Osteocyte (in vitro differentiated cells): ENCODE data around the gene GALNT9. TPM values are rescaled to one million over a fixed set of nuclear protein-coding genes. Genes with fewer than 3 reads are reported as not detected.
"Not testable (repeated sequence)": the region's sequence is repeated elsewhere in the genome, so short reads cannot be mapped to it uniquely, and the experiment has no call there.

Source experiments
- DNase-seq: peaks from one replicate; pipeline ENCODE4 v3.0.0; 2021; ENCODE audit warnings: mixed read lengths; ENCODE audit not compliant: unreplicated experiment; ENCODE audit errors: extremely low spot score
- H3K27ac Mint-ChIP-seq: one replicate; pipeline ENCODE4 v1.8.0; 2021; ENCODE audit warnings: mild to moderate bottlenecking, mixed read lengths; ENCODE audit not compliant: unreplicated experiment
- H3K27me3 Mint-ChIP-seq: one replicate; pipeline ENCODE4 v1.8.0; 2021; ENCODE audit warnings: mixed read lengths; ENCODE audit not compliant: unreplicated experiment
- H3K36me3 Mint-ChIP-seq: one replicate; pipeline ENCODE4 v1.8.0; 2021; ENCODE audit warnings: mixed read lengths; ENCODE audit not compliant: unreplicated experiment
- H3K4me1 Mint-ChIP-seq: one replicate; pipeline ENCODE4 v1.8.0; 2021; ENCODE audit warnings: mixed read lengths; ENCODE audit not compliant: unreplicated experiment
- H3K4me3 Mint-ChIP-seq: one replicate; pipeline ENCODE4 v1.8.0; 2021; ENCODE audit warnings: mild to moderate bottlenecking, moderate library complexity, mixed read lengths; ENCODE audit not compliant: unreplicated experiment
- H3K9me3 Mint-ChIP-seq: one replicate; pipeline ENCODE4 v1.8.0; 2021; ENCODE audit warnings: mixed read lengths; ENCODE audit not compliant: unreplicated experiment
- CTCF ChIP-seq: fragments of 200-600 bp; sonication (generic); IDR thresholded peaks from 2 replicates; pipeline ENCODE4 v1.5.0; 2021; ENCODE audit warnings: antibody characterized with exemption, mild to moderate bottlenecking, moderate library complexity
- total RNA-seq: library from RNA; stranded (reverse); gene quantifications from 2 replicates; pipeline ENCODE4 v1.2.1, GENCODE V29; 2021

The GALNT9 gene
- total RNA-seq, 1 donor from 2014 or later = not detected

GRCh38 chr12:132305560-132305966, 23.8 kb downstream of the GALNT9 start:
- Mint-ChIP-seq H3K27me3 (peaks cover 8% of the 10 kb centered on the region), H3K9me3 (no peaks in the 10 kb centered on the region), H3K27ac (no peak overlapping the region), H3K36me3 (no peaks in the 10 kb centered on the region), H3K4me1 (no peaks in the 10 kb centered on the region), H3K4me3 (no peak overlapping the region)
- no peak for DNase-seq
- TF ChIP-seq CTCF = no peak

- not testable (repeated sequence) for H3K4me1 Mint-ChIP-seq, H3K27ac Mint-ChIP-seq, H3K9me3 Mint-ChIP-seq, DNase-seq, H3K4me3 Mint-ChIP-seq, H3K36me3 Mint-ChIP-seq, H3K27me3 Mint-ChIP-seq
These were observed 24.5 kb downstream of the GALNT9 start for GRCh38 chr12:132304866-132305265.

GRCh38 chr12:132303853-132304373, 25.5 kb downstream of the GALNT9 start:
- not testable (repeated sequence) for H3K27me3 Mint-ChIP-seq, DNase-seq, H3K9me3 Mint-ChIP-seq, H3K4me3 Mint-ChIP-seq, H3K36me3 Mint-ChIP-seq, H3K27ac Mint-ChIP-seq, H3K4me1 Mint-ChIP-seq

- no peaks in the 10 kb centered on the region for H3K9me3 Mint-ChIP-seq
- peaks cover 8% of the 10 kb centered on the region for H3K27me3 Mint-ChIP-seq
- H3K36me3 Mint-ChIP-seq = no peaks in the 10 kb centered on the region
- H3K4me3 Mint-ChIP-seq = no peak overlapping the region
- H3K27ac Mint-ChIP-seq = no peak overlapping the region
- no peak for DNase-seq
- TF ChIP-seq CTCF = no peak
- no peaks in the 10 kb centered on the region for H3K4me1 Mint-ChIP-seq
These were observed 26.7 kb downstream of the GALNT9 start for GRCh38 chr12:132302466-132303358.

GRCh38 chr12:132300789-132301722, 28.3 kb downstream of the GALNT9 start:
- no peak for DNase-seq
- H3K36me3 Mint-ChIP-seq = no peaks in the 10 kb centered on the region
- peaks cover 2% of the 10 kb centered on the region for H3K27me3 Mint-ChIP-seq
- H3K9me3 Mint-ChIP-seq = no peaks in the 10 kb centered on the region
- H3K4me1 Mint-ChIP-seq = no peaks in the 10 kb centered on the region
- H3K27ac Mint-ChIP-seq = no peak overlapping the region
- no peak overlapping the region for H3K4me3 Mint-ChIP-seq
- TF ChIP-seq CTCF = no peak
